Measurements from ENCODE around the gene MVD.

The MVD gene

GRCh38 chr16:88640498-88641247, 22.2 kb downstream of the MVD start:
- no peak for DNase-seq (ENCODE audit: low spot score)

GRCh38 chr16:88640039-88640495, 22.8 kb downstream of the MVD start:
- no peak for DNase-seq (ENCODE audit: low spot score)

DNA sequence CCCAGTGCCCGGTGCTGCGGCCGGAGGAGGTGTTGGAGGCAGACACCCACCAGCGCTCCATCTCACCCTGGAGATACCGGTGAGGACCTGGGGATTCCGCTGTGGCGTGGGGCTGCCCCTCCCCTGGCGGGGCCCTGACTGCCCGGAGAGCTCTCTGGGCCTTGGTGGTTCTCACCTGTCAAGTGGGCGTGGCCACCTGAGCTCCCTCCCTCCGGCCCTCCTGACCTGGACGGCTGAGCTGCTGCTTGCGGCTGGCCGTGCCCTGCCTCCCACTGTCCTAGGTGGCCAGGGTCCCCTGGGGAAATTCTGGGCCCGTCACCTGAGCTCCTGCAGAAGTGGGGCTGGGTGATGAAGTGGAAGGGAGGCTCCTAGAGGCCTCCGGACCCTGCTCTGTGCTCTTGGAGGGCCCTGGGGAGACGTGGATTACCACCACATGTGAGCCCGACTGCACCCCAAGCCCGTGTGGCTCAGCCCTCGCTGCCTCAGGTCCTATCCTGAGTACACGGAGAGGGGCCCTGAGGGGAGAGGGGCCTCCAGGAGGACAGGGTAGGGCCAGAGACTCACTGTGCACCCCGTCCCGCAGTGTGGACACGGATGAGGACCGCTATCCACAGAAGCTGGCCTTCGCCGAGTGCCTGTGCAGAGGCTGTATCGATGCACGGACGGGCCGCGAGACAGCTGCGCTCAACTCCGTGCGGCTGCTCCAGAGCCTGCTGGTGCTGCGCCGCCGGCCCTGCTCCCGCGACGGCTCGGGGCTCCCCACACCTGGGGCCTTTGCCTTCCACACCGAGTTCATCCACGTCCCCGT, 23.5 kb downstream of the MVD start:
- peak; percentile 45 for DNase-seq (ENCODE audit: low spot score)

- no peak for DNase-seq (ENCODE audit: low spot score)
Observed at GRCh38 chr16:88638323-88639230, 24.3 kb downstream of the MVD start, which contains the start of gene IL17C. Gene IL17C, plus strand, starts transcription at chr16:88638572. Its CDS starts 70 bp downstream, at chr16:88638642.

- DNase-seq (ENCODE audit: low spot score), result no peak
Observed at GRCh38 chr16:88636488-88637265, 26.2 kb downstream of the MVD start.

DNA sequence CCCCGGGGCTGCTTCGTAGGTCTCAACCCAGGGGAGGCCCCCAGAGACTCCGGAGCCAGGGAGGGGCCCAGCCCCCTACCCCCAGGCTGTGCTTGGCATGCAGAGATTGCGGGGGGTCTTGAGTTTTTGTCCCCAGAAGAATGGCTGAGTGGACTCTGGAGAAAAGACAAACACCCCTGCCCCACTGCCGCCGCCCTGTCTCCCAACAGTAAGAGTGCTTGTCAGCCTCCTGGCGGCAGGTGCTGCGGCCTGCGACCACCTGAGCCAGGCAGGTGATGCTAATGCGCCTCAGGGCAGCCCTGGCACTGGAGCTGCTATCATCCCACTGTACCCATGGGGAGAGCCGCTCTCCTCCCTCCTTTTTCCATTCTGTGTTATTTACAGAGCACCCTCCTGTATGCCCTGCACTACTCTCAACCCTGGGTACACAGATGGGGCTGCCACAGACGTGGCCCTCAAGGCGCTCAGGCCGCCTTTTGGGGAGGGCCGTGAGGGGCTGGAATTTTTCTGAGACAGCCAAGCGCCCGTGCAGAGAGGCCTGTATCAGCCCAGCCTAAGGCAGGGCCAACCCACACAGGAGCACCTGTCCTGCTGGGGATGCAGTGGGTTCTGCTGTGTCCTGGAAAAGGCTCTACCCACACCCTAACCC, 27.1 kb downstream of the MVD start:
- no peak for DNase-seq (ENCODE audit: low spot score)

DNA sequence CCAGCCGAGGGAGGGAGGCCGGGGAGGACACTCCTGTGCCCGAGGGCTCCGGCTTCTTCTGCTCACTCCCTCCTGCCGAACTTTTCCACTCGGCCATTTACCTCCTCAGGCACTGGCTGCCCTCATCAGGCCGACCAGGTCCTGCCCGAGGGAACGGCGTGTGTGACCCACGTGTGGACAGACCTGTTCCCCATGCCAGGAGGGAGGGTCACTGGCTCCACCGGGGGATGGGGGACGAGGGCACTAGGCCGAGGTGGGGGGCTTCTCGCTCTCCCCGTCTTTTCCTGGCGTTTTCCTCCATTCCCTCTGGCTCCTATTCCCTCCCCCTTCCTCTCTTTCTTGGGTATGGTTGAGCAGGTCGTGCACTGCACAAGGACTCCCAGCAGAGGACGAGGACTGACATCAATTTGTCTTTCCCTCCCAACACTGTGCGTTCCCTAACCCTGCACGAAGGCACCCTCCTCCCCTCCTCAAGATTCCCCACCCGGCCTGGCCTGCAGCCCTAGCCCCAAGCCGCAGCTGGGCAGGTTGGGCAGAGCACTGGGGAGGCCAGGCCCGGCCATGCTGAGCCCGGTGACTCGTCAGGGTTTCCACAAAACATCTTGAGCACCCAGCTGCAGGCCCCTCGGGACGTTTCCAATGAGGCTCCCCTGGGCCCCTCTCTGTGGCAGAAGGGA, 27.8 kb downstream of the MVD start:
- DNase-seq (ENCODE audit: low spot score), result no peak

GRCh38 chr16:88634141-88634993, 28.5 kb downstream of the MVD start:
- no peak for DNase-seq (ENCODE audit: low spot score)

DNA sequence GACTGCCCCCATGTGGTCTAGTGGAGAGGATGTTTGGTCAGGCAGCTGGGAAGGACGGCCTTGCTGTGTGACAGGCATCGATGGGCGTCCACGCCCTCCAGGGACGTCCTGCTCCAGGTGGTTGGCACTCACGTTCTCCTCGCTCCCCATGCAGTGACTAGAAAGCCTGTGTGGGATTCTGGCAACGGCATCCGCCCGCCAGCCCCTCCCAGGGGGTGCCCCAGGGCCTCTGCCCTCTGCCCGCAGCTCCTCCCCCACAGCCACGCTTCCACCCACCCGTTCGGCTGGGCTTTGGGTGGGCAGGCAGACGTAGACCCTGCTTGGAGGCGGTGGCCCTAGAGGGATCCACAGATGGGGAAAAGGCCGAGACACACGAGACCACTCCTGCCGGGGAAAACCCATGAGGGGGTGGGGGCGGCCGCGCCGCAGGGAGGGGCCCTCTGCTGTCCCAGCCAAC, 29.2 kb downstream of the MVD start:
- peak; percentile 90 for DNase-seq (ENCODE audit: low spot score)

- no peak for DNase-seq (ENCODE audit: low spot score)
Observed at GRCh38 chr16:88632587-88632930, 30.3 kb downstream of the MVD start.

DNA sequence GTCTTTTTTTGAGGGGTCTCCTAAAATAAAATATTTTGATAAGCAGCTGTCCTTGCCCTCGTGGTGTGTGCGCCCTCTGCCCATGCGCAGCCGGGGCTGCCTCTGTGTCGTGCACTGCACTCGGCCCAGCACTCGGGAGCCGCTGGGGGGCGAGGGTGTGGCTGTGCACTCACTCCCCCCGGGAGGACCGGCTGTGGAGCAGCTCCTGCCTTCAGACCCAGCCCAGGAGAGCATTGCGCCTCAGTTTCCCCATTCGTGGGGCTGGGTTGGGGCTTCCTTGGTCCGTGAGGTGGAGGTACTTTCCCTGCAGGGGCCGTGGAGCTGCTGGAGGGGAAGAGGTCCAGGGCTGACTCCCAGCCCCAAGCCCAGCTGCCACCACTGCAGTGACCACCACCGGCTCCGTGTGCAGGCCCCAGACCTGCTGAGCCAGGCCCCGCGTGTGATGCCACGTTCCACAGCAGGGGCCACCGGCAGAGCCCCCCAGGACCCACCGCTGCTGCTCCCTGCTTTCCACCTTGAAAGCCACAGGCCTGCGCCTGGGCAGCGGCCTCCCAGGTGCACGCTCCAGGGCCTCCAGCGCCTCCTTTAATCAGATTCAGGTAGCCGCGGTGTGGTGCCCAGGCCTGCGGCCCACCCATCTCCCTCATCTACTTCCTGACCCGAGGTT, 30.8 kb downstream of the MVD start:
- DNase-seq (ENCODE audit: low spot score), result no peak

GRCh38 chr16:88631384-88631783, 31.5 kb downstream of the MVD start:
- DNase-seq (ENCODE audit: low spot score), result no peak

DNA sequence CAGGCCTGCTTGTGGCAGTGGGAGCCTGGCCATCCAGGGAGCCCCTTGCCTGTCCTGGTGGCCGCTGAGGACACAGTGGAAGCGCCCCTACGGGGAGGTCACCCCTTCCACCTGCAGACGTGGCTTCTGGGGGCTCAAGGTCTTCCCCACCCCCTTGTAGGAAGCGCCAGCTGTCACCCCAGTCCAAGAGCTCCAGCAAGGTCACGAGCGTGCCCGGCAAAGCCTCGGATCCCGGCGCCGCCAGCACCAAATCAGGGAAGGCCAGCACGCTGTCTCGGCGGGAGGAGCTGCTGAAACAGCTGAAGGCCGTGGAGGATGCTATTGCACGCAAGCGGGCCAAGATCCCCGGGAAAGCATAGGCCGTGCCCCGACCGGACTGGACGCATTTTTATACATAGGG, 31.9 kb downstream of the MVD start:
- no peak for DNase-seq (ENCODE audit: low spot score)

DNA sequence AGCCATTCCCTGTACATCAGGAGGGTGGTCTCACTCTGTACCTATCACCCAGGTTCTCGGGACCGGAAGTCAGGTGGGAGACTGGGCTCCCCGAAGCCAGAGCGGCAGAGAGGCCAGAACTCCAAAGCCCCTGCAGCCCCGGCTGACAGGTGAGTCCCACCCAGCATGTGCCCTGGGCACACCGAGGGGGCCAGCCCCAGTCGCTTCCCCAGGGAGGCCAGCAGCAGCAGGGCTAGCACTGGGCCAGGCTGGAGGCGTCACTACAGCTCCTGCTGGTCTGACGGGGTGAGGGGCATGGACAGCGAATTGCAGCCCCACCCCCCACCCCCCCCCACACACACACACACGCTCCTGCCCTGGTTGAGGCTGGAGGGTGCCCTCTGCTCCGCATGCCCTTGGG, 32.5 kb downstream of the MVD start:
- DNase-seq (ENCODE audit: low spot score), result no peak

DNA sequence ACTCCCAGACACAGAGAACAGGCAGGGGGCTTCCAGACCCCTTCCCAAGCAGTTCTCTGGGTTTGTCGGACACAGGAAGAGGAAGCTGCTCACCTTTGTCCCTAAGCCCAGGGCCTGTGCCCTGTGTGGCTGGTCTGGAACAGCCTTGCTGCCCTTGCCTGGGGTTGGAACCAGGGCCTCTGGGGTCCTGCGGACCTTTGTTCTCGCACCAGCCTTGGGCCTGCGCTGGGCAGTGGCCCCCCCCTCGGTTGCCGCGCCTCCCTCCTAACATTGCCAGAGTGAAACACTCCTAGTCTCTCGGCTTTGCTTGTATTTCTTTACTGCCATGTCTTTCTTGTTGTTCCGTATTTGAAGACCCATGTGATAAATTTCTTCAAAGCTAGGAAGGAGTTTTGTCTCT, 33.1 kb downstream of the MVD start:
- DNase-seq (ENCODE audit: low spot score), result no peak

DNA sequence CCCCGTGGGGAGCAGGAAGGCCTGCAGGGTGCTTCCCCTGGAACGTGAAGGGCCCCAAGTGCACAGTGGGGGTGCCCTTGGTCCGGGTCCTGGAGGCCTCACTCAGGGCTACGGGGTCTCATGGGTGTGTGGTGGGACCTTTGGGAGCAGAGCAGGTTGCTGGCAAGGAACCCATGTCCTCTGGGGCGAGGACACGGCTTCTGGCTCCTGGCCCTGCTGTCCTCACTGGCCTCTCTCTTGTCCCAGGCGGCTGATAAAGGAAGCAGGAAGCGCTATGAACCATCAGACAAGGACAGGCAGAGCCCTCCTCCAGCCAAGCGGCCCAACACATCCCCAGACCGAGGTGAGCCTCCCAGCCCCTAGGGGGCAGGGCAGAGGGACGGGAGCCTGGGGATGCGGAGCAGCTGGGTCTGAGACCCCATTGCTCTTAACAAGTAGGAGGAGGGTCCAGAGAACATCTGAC, 34.3 kb downstream of the MVD start:
- peak; percentile 97 for DNase-seq (ENCODE audit: low spot score)

- no peak for DNase-seq (ENCODE audit: low spot score)
Observed at GRCh38 chr16:88627531-88628411, 35.1 kb downstream of the MVD start.

DNA sequence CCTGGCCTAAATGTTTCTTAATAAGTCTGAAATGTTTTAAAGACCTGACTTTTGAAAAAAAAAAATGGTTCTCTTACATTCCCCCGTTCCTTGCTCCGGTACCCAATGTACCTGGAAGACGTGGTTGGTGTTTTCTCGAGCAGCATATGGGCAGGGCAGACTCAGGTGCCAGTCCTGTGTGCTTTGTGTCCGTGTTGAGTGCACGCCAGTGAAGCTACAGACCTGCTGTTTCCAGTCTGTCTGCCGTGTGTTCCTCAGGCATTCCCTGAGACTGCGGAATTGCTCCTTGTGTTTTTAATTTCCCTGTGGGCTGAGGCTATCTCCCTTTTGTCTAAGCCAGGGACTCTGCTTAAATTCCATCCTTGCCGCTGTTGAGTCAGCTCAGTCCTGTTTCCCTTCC, 36.2 kb downstream of the MVD start:
- no peak for DNase-seq (ENCODE audit: low spot score)

Measured in HuH-7 (cell line).